Measurements from ENCODE around the gene ARMH4. TPM values are rescaled to one million over a fixed set of nuclear protein-coding genes. Genes with fewer than 3 reads are reported as not detected.

Gene ARMH4
- total and polyA plus RNA-seq, 2 donors (not counting 1 experiment from before 2014, with no cell fraction given): not detected

DNA sequence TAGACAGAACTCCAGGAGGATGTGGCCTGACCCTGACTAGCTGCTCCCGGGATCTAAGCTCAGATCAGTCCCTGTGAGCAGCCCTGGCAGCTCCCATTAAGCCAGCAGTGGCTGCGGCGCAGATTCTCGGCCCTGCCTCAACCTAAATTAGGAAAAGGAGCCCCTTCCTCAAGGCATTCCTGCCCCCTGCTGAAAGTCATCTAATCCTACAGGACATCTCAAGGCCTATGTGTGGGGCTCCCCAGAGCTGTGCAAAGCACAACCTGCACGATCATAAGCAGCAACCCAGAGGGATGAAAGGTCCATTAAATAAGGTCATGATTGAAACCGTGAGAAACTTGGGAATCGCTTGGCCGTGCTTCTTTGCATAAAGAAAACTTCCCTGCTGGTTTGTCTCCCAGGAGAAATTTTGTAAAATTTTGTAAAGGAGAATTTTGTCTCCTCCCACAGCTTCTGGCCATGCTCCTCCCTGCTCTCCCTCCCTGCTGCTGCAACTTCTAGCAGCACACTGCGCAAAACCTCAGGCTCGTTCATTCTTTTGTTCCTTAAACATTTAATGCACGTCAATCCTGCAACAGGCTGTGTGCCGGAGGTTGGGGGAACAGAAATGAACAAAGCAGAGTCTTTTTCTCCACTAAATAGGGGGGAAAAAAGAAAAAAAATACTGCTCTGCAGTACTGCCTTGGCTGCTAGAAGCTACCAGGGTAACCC is 189.5 kb downstream of the ARMH4 start:
- H3K36me3 ChIP-seq (replicated peaks in 1 of 2; ENCODE audit: control extremely low read depth in 1 of 2, control insufficient read depth in 1 of 2, extremely low read depth in 1 of 2, insufficient read depth in 2 of 2, low read length in 1 of 2): no peaks in the 10 kb centered on the region
- no peak overlapping the region for H2AFZ ChIP-seq (ENCODE audit: insufficient read depth, low read depth, low read length, poor library complexity, severe bottlenecking)
- H3K9me3 ChIP-seq (ENCODE audit: control extremely low read depth in 1 of 3, control insufficient read depth in 2 of 3, insufficient read depth in 1 of 3, low read length in 2 of 3): no peaks in the 10 kb centered on the region
- no peaks in the 10 kb centered on the region for H4K20me1 ChIP-seq (ENCODE audit: control insufficient read depth, insufficient read depth, low read length, poor library complexity, severe bottlenecking)
- Mint-ChIP-seq H3K9me3 (ENCODE audit: insufficient read depth) (no peaks in the 10 kb centered on the region), H3K27ac (no peak overlapping the region), H3K27me3 (peaks cover 17% of the 10 kb centered on the region), H3K4me3 (no peak overlapping the region), H3K4me1 (no peaks in the 10 kb centered on the region)
- intact Hi-C loops (cut with micrococcal nuclease): no loop called here
- ChIA-PET CTCF (no interaction called here), POLR2A (no interaction called here)
- no peaks in the 10 kb centered on the region for H3K79me2 ChIP-seq (ENCODE audit: control insufficient read depth, insufficient read depth, low read length)
- no peak overlapping the region for H3K27ac ChIP-seq (ENCODE audit: low read length in 2 of 2)
- no peaks in the 10 kb centered on the region for H3K27me3 ChIP-seq (replicated peaks in 1 of 4; ENCODE audit: control extremely low read depth in 1 of 4, control insufficient read depth in 3 of 4, insufficient read depth in 4 of 4, low read length in 3 of 4)
- H3K4me2 ChIP-seq (replicated peaks; ENCODE audit: low read depth, low read length, poor library complexity, severe bottlenecking): no peak overlapping the region
- H3K9ac ChIP-seq (ENCODE audit: low read length): no peak overlapping the region
- no peak for DNase-seq
- no peak for ATAC-seq (ENCODE audit: low read depth)
- WGBS (ENCODE audit: insufficient coverage): 35% methylated on average over 4 of the region's 12 CpGs
- H3K4me3 ChIP-seq (ENCODE audit: control extremely low read depth in 1 of 5, extremely low read depth in 1 of 5, insufficient read depth in 1 of 5, low read depth in 2 of 5, low read length in 4 of 5): no peak overlapping the region
- no peak for TF ChIP-seq EZH2 (IDR thresholded peaks at IDR 0.05; ENCODE audit: borderline replicate concordance, insufficient read depth, low read depth, low read length, poor library complexity, severe bottlenecking)
- H3K4me1 ChIP-seq (ENCODE audit: control insufficient read depth in 2 of 2, insufficient read depth in 2 of 2, low read length in 2 of 2): no peaks in the 10 kb centered on the region

DNA sequence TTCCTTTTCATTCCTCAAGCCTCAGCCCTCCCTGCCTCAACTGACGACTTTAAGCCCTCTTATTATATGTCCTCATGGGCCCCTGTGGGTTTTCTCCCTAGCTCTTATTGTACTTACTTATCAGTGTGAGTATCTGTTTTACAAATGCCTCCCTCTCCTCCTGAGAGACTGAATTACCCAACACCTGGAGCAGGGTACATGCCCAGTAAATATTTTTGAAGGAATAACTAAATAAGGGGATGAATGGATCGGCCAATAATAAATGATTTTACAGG is 190.3 kb downstream of the ARMH4 start:
- CTCF ChIA-PET: no interaction called here
- POLR2A ChIA-PET: no interaction called here
- H3K27me3 Mint-ChIP-seq: peaks cover 17% of the 10 kb centered on the region

More for the DNA sequence above, 190.3 kb downstream of the ARMH4 start:
- no peaks in the 10 kb centered on the region for H3K27me3 ChIP-seq (replicated peaks in 1 of 4; ENCODE audit: control extremely low read depth in 1 of 4, control insufficient read depth in 3 of 4, insufficient read depth in 4 of 4, low read length in 3 of 4)
- H3K4me3 ChIP-seq (ENCODE audit: control extremely low read depth in 1 of 5, extremely low read depth in 1 of 5, insufficient read depth in 1 of 5, low read depth in 2 of 5, low read length in 4 of 5): no peak overlapping the region
- Mint-ChIP-seq H3K4me1 (no peaks in the 10 kb centered on the region), H3K9me3 (ENCODE audit: insufficient read depth) (no peaks in the 10 kb centered on the region), H3K4me3 (no peak overlapping the region), H3K27ac (no peak overlapping the region)
- intact Hi-C loops (cut with micrococcal nuclease): no loop called here
- DNase-seq (no peak), ATAC-seq (ENCODE audit: low read depth) (no peak)
- WGBS (ENCODE audit: insufficient coverage): no CpG with 5 or more reads among the region's 2 CpGs
- H4K20me1 ChIP-seq (ENCODE audit: control insufficient read depth, insufficient read depth, low read length, poor library complexity, severe bottlenecking): no peaks in the 10 kb centered on the region
- no peak overlapping the region for H3K9ac ChIP-seq (ENCODE audit: low read length)
- H3K27ac ChIP-seq (ENCODE audit: low read length in 2 of 2): no peak overlapping the region
- TF ChIP-seq EZH2 (IDR thresholded peaks at IDR 0.05; ENCODE audit: borderline replicate concordance, insufficient read depth, low read depth, low read length, poor library complexity, severe bottlenecking): no peak
- TF ChIP-seq, protein P1, sequence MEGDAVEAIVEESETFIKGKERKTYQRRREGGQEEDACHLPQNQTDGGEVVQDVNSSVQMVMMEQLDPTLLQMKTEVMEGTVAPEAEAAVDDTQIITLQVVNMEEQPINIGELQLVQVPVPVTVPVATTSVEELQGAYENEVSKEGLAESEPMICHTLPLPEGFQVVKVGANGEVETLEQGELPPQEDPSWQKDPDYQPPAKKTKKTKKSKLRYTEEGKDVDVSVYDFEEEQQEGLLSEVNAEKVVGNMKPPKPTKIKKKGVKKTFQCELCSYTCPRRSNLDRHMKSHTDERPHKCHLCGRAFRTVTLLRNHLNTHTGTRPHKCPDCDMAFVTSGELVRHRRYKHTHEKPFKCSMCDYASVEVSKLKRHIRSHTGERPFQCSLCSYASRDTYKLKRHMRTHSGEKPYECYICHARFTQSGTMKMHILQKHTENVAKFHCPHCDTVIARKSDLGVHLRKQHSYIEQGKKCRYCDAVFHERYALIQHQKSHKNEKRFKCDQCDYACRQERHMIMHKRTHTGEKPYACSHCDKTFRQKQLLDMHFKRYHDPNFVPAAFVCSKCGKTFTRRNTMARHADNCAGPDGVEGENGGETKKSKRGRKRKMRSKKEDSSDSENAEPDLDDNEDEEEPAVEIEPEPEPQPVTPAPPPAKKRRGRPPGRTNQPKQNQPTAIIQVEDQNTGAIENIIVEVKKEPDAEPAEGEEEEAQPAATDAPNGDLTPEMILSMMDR (IDR thresholded peaks at IDR 0.05): no peak
- no peaks in the 10 kb centered on the region for H3K4me1 ChIP-seq (ENCODE audit: control insufficient read depth in 2 of 2, insufficient read depth in 2 of 2, low read length in 2 of 2)
- no peaks in the 10 kb centered on the region for H3K9me3 ChIP-seq (ENCODE audit: control extremely low read depth in 1 of 3, control insufficient read depth in 2 of 3, insufficient read depth in 1 of 3, low read length in 2 of 3)
- H3K4me2 ChIP-seq (replicated peaks; ENCODE audit: low read depth, low read length, poor library complexity, severe bottlenecking): no peak overlapping the region
- H3K79me2 ChIP-seq (ENCODE audit: control insufficient read depth, insufficient read depth, low read length): no peaks in the 10 kb centered on the region
- H2AFZ ChIP-seq (ENCODE audit: insufficient read depth, low read depth, low read length, poor library complexity, severe bottlenecking): no peak overlapping the region
- no peaks in the 10 kb centered on the region for H3K36me3 ChIP-seq (replicated peaks in 1 of 2; ENCODE audit: control extremely low read depth in 1 of 2, control insufficient read depth in 1 of 2, extremely low read depth in 1 of 2, insufficient read depth in 2 of 2, low read length in 1 of 2)

Measured in B cell (primary cell).